HG02763 (cell line): Measurements from ENCODE around the gene HOXC13.

Experiments
- ATAC-seq: cut with Tn5 transposase; IDR thresholded peaks from one replicate; pipeline ENCODE4 v1.9.1; 2021; ENCODE audit warnings: mild to moderate bottlenecking, moderate library complexity; ENCODE audit not compliant: unreplicated experiment

HOXC13 gene

DNA sequence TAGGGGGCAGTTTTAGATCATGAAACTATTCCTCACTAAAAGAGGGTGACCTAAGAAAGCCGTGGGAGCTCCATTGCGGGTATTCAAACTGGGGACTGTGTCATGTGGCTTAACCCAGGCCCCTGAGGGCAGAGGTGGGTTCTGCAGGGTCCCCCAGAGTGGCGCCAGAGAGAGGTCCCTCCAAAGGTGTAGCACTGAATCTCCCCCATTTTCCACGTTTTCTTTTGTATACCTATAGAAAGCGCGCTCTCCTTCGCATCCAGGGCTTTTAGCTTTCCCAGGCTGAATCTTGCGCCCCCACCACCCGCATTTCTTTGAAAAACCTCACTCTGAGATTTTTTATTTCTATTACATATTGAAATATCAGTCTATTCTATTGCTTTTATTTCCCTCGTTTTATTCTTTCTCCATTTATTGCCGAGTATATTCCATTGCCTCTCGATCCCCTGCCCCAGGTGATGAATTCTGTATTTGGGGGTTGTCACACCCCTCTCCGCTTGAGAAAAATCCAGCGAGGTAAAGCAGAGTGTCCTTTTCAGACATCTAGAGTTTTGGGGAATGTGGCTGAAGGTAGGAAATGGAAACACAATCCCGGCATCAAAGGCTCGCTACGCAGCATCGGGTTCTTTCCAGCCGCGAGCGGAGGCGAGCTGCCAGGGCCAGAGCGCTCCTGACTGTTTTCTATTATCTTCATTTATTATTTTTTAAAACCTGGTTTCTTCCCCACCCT, 870 bp upstream of the HOXC13 start:
- no peak for ATAC-seq

GRCh38 chr12:53939141-53940108, 794 bp downstream of the HOXC13 start:
- no peak for ATAC-seq

DNA sequence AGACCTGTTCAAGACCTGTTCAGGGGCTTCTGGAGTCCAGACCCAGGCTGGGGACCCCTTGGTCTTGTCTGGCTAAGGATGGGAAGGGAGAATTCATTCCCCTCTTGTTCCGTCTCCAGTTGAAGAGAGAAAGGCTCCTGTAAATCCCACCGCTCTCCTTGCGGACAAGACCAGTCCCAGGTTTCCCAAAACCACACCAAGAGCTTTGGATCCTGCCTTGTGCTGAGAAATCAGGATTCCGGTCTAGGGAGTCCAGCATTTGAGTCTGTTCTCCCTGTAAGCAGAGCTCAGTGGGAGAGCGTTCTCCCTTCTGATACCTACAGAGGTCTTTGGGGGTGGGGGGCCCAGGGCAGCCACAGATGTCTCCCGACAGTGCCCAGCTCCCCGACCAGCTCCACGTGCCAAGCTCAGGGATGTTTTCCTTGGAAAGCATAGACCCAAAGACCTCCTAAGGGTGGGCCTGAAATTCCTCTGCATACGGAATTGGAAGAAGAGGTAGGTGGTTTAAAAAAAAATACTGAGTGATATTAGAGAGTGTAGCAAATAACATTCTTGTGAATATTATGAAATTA, 1.9 kb downstream of the HOXC13 start:
- no peak for ATAC-seq

GRCh38 chr12:53941187-53941586, 2.6 kb downstream of the HOXC13 start:
- no peak for ATAC-seq

GRCh38 chr12:53941750-53942149, 3.1 kb downstream of the HOXC13 start:
- no peak for ATAC-seq

GRCh38 chr12:53942467-53942997, 3.9 kb downstream of the HOXC13 start:
- ATAC-seq = no peak

DNA sequence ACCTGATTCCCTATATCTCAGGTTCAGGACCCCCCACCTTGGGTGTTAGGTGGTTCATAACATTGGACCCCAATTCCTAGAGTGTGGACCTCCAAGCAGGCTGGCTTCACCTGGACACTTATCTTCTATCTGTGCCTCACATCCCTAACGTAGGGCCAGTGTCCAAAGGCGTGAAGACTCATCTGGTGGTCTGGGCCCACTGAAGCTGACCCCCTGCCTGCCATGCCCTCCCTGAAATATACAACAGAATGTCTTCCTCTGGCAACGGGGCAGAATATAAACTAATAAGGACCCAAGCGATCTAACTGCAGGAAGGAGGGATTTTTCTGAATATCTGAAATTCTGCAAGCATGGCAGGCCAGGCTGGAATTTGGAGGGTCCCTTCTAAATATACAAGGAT, 5.6 kb downstream of the HOXC13 start:
- no peak for ATAC-seq

DNA sequence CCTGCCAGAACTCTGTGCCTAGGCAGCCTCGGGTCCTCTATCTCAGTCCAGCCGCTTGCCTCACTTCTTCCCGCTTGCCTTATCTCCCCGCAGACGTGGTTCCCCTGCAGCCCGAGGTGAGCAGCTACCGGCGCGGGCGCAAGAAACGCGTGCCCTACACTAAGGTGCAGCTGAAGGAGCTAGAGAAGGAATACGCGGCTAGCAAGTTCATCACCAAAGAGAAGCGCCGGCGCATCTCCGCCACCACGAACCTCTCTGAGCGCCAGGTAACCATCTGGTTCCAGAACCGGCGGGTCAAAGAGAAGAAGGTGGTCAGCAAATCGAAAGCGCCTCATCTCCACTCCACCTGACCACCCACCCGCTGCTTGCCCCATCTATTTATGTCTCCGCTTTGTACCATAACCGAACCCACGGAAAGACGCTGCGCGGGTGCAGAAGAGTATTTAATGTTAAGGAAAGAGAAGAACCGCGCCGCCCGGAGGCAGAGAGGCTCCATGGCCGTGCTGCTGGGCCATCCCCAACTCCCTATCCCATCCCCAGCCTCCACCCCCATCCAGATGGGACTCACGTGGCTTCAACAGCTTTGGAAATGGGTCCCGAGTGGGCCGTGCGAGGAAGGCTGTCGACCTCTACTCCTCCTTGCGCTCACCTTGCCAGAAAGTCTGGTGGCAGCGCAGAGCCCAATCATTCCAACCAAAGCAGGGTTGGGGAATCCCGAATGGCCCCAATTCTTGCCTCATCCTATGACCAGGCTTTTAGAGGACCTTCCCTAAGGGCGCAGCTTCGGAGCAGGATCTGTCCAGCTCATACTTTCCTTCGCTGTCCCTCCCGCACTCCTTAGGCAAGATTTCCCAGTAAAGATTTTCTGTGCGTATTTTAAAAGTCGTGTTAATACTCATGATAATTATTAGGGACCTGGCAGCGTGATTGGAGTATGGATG, 6.5 kb downstream of the HOXC13 start:
- no peak for ATAC-seq

DNA sequence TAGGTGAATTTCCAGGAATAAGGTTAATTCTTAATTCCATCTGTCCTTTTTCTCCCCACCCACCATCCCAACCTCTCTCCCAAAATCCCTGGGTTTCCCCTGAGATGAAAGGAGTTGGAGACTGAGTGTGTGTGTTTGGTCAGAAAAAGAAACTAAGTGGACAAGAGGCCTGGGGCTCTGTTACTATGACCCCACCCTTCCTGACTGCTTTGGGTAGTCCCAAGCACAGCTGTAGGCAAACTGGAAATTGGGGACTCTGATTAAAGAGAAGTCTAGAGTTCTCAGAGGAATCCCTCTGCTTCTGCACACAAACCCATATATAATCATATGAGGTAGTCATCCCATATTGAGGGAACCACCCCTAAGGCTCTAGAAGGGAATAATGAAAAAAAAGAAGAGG, 9.1 kb downstream of the HOXC13 start:
- no peak for ATAC-seq

DNA sequence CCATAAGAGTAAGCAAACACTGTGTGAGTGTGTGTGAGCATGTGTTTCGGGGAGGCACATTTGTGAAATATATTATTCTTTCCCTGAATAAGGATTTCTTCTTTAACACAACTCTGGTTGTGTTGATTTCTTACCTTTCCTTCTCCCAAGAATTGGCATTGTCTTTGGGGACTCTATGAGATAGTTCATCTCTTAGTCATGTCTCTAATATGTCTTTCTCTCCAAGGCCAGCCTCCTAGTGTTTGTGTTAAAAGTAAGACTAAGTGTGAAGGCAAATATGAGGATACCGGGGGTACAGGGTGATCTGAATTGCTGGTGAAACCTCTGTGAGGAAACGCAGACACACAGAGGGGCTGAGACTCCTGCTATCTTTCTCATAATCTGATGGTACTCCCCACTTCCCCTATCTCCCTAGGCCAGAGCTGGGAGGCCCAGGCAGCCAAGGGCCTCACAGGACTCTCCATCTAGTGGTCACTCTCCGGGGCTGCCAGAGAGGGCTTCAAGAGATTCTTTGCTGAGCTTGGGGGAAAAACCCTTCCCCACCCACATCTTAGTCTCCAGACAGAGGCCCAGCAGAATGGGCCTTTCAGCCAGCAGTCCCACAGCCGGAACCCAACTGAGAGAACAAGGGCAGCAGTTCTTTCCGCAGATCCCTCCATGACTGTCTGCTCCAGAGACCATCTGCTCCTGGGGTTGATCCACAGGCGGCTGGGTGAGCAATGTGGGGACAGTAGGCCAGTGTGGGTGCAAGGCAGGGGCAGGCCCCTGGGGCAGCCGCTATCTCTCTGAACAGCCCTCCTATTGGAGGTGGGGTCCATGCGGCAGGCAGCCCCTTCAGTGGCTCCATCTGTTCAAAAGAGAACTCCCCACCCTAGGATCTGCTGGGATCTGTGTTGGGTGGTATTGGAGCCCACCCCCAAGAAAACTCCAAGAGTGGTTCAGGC, 10.3 kb downstream of the HOXC13 start:
- no peak for ATAC-seq

DNA sequence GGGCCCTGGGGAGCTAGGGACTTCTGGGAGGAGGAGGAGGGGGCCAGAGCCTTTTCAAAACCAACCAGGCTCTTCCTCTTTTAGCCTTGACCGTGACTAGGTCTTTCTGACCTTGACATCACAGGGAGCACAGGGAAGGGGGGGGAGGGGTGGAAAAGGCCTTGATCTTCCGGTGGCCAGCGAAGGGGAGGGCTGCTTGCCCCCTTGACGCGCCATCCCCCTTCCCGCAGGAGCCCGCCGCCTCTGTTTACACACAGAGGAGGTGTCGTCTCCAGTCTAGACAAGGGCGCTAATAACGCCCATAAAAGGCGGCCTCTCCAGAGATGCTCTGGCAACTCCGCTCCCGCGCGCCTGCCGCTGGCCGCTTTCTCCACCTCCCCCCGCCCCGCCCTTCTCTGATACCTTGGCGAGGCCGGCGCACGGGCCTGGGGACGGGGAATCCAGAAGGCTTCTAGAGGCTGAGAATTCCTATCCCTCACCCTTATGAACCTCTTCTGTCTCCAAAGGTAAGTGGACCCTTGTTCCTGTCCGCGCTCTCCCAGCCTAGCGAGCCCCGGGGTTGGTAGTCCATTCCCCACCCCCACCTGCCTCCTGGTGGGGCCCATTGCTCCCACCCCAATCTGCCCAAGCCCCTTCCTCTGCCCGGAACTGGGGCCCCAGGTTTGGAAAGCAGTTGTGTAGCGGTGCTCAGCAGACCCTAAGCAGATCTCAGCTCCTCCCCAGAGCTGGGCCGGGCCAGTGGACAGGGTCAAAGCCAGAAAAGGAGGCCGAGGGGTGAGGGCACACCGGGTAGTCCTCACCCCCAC, 11.2 kb downstream of the HOXC13 start:
- no peak for ATAC-seq

DNA sequence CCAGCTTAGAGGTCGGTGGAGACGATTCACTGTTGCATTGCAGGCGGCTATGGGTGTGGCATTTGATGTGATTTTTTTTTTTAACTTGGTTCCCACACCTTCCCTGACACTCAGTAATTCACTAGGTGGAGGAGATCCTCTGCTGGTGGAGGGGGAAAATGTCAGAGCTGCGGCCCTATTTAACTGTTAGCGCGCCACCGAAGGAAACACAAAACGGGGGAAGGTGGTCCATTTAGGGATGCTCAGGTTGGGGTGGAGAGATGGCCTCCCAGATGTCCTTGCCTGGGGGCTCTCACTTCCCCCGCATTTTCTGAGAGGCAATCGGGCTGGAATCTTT, 11.8 kb downstream of the HOXC13 start:
- ATAC-seq = no peak

DNA sequence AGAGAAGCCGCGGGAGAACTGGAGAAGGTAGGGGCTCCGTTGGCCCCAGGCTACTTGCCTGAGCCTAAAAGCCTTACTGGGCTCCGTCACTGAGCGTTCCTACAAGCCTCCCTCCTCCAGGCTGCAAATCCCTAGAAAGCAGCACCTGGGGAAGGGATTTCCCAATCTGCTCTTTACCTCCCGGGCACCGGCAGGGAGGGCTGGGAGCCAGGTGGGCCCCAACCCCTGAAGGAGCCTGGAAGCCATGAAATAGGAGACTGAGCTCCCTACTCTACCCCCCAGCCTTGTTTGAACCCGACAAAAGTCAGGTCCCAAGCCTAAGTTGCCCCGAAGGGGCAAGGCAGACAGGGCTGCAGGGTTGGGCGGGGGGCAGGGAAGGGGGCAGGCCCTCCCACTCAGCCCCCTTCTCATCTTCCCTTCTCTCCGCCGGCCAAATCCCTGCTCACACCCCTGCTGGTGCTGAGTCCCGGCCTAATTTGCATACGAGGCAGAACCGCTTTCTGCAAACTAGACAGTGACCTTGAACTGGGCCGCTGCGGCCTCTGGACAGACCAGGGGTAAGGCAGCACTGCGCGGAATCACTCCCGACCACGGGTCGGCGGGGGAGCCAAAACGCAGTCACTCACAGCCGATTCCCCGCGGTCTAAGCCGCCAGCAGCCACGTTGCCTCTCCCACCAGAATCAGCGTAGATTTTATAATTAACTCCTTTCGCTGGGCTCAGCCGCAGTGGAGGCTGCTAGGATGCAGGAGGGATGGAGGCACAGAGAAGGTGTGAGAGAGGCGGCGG, 12.4 kb downstream of the HOXC13 start:
- no peak for ATAC-seq

GRCh38 chr12:53951577-53952334, 13.1 kb downstream of the HOXC13 start:
- ATAC-seq = no peak

DNA sequence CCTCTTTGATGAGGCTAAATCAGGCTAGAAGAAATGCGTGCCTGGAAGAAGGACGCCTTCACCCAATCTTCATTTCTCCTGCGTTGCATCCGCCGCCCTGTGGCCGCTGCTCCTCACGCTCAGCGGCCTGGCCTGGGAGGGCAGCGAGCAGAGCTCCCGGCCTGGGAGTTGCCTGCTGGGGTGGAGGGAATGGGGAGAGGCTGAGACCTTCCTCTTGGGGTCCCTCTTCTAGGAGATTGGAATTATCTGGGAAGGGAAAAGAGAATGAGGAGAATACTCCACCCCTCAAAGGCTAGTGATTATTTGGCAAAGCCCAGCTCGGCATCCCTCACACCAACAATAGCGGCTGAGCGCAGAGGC, 13.7 kb downstream of the HOXC13 start:
- ATAC-seq = no peak

DNA sequence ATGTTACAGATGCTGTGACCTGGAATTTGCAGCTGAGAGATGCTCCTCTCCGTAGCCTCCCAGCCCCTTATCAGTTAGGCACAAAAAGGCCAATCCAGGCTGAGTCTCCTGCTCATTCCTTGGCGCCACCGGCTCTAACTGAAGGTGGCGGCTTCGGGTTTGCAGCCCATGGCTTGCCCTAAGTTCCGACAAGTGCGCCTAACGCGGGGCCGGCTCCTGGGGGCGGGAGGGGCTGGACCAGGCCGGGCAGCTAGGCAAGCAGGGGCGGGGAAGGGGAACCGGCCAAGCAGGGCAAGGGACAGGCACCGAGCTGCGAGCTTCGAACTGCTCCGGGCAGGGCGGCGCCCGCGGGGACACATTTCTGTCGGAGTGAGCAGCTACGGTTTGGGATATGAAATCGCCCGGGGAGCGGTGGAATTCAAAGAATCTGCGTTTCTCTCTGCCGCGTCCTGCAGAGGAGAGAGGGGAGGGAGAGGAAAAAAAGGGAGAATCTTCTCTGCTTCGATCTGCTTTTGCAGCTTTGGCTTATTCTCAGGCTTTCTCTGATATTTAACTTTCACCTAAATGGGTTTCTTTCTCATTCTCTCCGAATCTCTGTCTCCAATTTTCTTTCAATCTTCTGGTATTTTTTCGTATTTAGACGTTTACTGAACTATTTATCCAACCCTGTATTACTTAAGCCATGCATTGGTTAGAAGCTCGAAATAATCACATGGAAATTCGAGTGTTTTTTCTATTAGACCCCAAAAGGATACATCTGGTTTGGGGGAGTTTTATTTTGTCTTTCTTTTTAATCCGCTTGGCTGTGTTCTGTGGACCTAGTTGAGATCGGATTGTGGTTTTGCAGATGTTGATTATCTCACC, 14.5 kb downstream of the HOXC13 start:
- ATAC-seq = no peak
